Activated CD8-positive, alpha-beta memory T cell treated with anti-CD3 and anti-CD28 coated beads, Interleukin-2, amount 10 ng/mL, durations not matched to agents 7 days and 5 days (primary cell): ENCODE measurements around the gene ITPR1. TPM values are rescaled to one million over a fixed set of nuclear protein-coding genes. Genes with fewer than 3 reads are reported as not detected.

Experiments
- ATAC-seq: fragments of 150-1000 bp; cut with Tn5 transposase; one replicate; pipeline ENCODE4 v1.10.0; 2021; ENCODE audit warnings: moderate library complexity
- CTCF ChIA-PET: fragments of 350-600 bp; sonication (Branson Sonifier 250); formaldehyde crosslinking; loops from one replicate; lab custom pipeline; 2021; ENCODE audit warnings: antibody characterized with exemption; lab: Charles Lee
- DNase-seq: peaks from one replicate; pipeline ENCODE4 v3.0.0-alpha.2; 2020
- H3K27ac Mint-ChIP-seq: one replicate; pipeline ENCODE4 v1.8.0; 2021; ENCODE audit warnings: mild to moderate bottlenecking, mixed read lengths
- H3K27me3 Mint-ChIP-seq: one replicate; pipeline ENCODE4 v1.8.0; 2021; ENCODE audit warnings: mixed read lengths
- H3K36me3 Mint-ChIP-seq: one replicate; pipeline ENCODE4 v1.8.0; 2021; ENCODE audit warnings: mild to moderate bottlenecking, mixed read lengths
- H3K4me1 Mint-ChIP-seq: one replicate; pipeline ENCODE4 v1.8.0; 2021; ENCODE audit warnings: mixed read lengths
- H3K4me3 Mint-ChIP-seq: one replicate; pipeline ENCODE4 v1.8.0; 2021; ENCODE audit warnings: mild to moderate bottlenecking, moderate library complexity, mixed read lengths
- H3K9me3 Mint-ChIP-seq: one replicate; pipeline ENCODE4 v1.8.0; 2022; ENCODE audit warnings: low read depth, mixed read lengths
- total RNA-seq, 2 experiments: library from RNA; stranded (reverse); gene quantifications; one replicate each; pipeline ENCODE4 v1.2.3, GENCODE V29; 2021

ITPR1 gene
- total RNA-seq, 2 experiments from 2014 or later = 109 to 116 TPM

- Mint-ChIP-seq H3K36me3 (peaks cover 77% of the 10 kb centered on the region), H3K27ac (peak overlapping the region; percentile 99), H3K9me3 (peaks cover under 1% of the 10 kb centered on the region), H3K27me3 (no peaks in the 10 kb centered on the region), H3K4me1 (peaks cover 94% of the 10 kb centered on the region), H3K4me3 (no peak overlapping the region)
- ATAC-seq (no peak), DNase-seq (no peak)
- CTCF ChIA-PET = interaction anchor here (0.7 to 4.7 kb wide), 9 partner anchors 16 to 229 kb away, joined by 3 to 22 read pairs (median 6); partner anchors contain the start of gene BHLHE40
Measured at GRCh38 chr3:4828279-4829030, 335.3 kb downstream of the ITPR1 start.

GRCh38 chr3:4829031-4829394 is 335.9 kb downstream of the ITPR1 start:
- Mint-ChIP-seq H3K9me3 (no peaks in the 10 kb centered on the region), H3K4me1 (peaks cover 94% of the 10 kb centered on the region), H3K27ac (peak overlapping the region; percentile 99), H3K27me3 (no peaks in the 10 kb centered on the region), H3K4me3 (peak overlapping the region; percentile 63), H3K36me3 (peaks cover 76% of the 10 kb centered on the region)
- CTCF ChIA-PET = interaction anchor here (1.2 to 4.7 kb wide), 7 partner anchors 15 to 154 kb away, joined by 4 to 22 read pairs (median 6); partner anchors contain the start of gene BHLHE40
- peak; percentile 38 for ATAC-seq
- DNase-seq = no peak

- Mint-ChIP-seq H3K27me3 (no peaks in the 10 kb centered on the region), H3K4me1 (peaks cover 94% of the 10 kb centered on the region), H3K36me3 (peaks cover 68% of the 10 kb centered on the region), H3K9me3 (no peaks in the 10 kb centered on the region), H3K27ac (peak overlapping the region; percentile 99), H3K4me3 (peak overlapping the region; percentile 79)
- no peak for DNase-seq
- CTCF ChIA-PET = interaction anchor here (0.8 to 4.7 kb wide), 12 partner anchors 9 to 223 kb away, joined by 3 to 22 read pairs (median 4); no protein-coding TSS in a partner anchor
- ATAC-seq = no peak
Measured at GRCh38 chr3:4830586-4830914, 337.4 kb downstream of the ITPR1 start.

- Mint-ChIP-seq H3K36me3 (peaks cover 68% of the 10 kb centered on the region), H3K9me3 (no peaks in the 10 kb centered on the region), H3K4me3 (peak overlapping the region; percentile 79), H3K27ac (peak overlapping the region; percentile 99), H3K27me3 (no peaks in the 10 kb centered on the region), H3K4me1 (peaks cover 94% of the 10 kb centered on the region)
- peak; percentile 73 for DNase-seq
- CTCF ChIA-PET = interaction anchor here (0.7 to 4.7 kb wide), 12 partner anchors 10 to 206 kb away, joined by 3 to 22 read pairs (median 6); partner anchors contain the start of gene BHLHE40
- ATAC-seq = peak; percentile 13
Measured at GRCh38 chr3:4831580-4831950, 338.4 kb downstream of the ITPR1 start.

- CTCF ChIA-PET = interaction anchor here (0.6 to 3.5 kb wide), 10 partner anchors 11 to 151 kb away, joined by 3 to 36 read pairs (median 6); partner anchors contain the start of gene BHLHE40
- Mint-ChIP-seq H3K36me3 (peaks cover 66% of the 10 kb centered on the region), H3K27ac (peak overlapping the region; percentile 97), H3K27me3 (no peaks in the 10 kb centered on the region), H3K4me1 (peaks cover 91% of the 10 kb centered on the region), H3K4me3 (peak overlapping the region; percentile 71), H3K9me3 (no peaks in the 10 kb centered on the region)
- ATAC-seq = no peak
- no peak for DNase-seq
Measured at GRCh38 chr3:4833471-4833870, 340.3 kb downstream of the ITPR1 start.

GRCh38 chr3:4834403-4834866 is 341.3 kb downstream of the ITPR1 start:
- peak overlapping the region; percentile 71 for H3K4me3 Mint-ChIP-seq
- H3K27ac Mint-ChIP-seq = peak overlapping the region; percentile 97
- peaks cover 66% of the 10 kb centered on the region for H3K36me3 Mint-ChIP-seq
- ATAC-seq (peak; percentile 63), DNase-seq (peak; percentile 95)
- no peaks in the 10 kb centered on the region for H3K9me3 Mint-ChIP-seq
- H3K27me3 Mint-ChIP-seq = no peaks in the 10 kb centered on the region
- H3K4me1 Mint-ChIP-seq = peaks cover 89% of the 10 kb centered on the region
- CTCF ChIA-PET = interaction anchor here (0.7 to 3.5 kb wide), 12 partner anchors 10 to 192 kb away, joined by 3 to 36 read pairs (median 6); partner anchors contain the start of gene BHLHE40

- DNase-seq = no peak
- Mint-ChIP-seq H3K4me1 (peaks cover 92% of the 10 kb centered on the region), H3K9me3 (no peaks in the 10 kb centered on the region), H3K27ac (peak overlapping the region; percentile 97), H3K27me3 (no peaks in the 10 kb centered on the region), H3K4me3 (peak overlapping the region; percentile 71), H3K36me3 (peaks cover 63% of the 10 kb centered on the region)
- CTCF ChIA-PET = interaction anchor here (0.8 to 3.5 kb wide), 8 partner anchors 9 to 219 kb away, joined by 3 to 36 read pairs (median 7); partner anchors contain the start of gene BHLHE40
- no peak for ATAC-seq
Measured at GRCh38 chr3:4835616-4836043, 342.5 kb downstream of the ITPR1 start.

- no peak overlapping the region for H3K4me3 Mint-ChIP-seq
- CTCF ChIA-PET = interaction anchor here (0.9 to 1.8 kb wide), 5 partner anchors 8 to 140 kb away, joined by 3 to 8 read pairs (median 5); no protein-coding TSS in a partner anchor
- peaks cover 64% of the 10 kb centered on the region for H3K36me3 Mint-ChIP-seq
Measured at GRCh38 chr3:4836516-4836915, 343.4 kb downstream of the ITPR1 start.

GRCh38 chr3:4837374-4837930 is 344.3 kb downstream of the ITPR1 start:
- Mint-ChIP-seq H3K27me3 (no peaks in the 10 kb centered on the region), H3K4me1 (peaks cover 93% of the 10 kb centered on the region), H3K4me3 (no peak overlapping the region), H3K9me3 (no peaks in the 10 kb centered on the region), H3K27ac (peak overlapping the region; percentile 97), H3K36me3 (peaks cover 64% of the 10 kb centered on the region)
- ATAC-seq (no peak), DNase-seq (no peak)
- CTCF ChIA-PET = interaction anchor here (0.6 to 1.8 kb wide), 7 partner anchors 9 to 145 kb away, joined by 3 to 8 read pairs (median 3); no protein-coding TSS in a partner anchor

More at GRCh38 chr3:4836516-4836915, 343.4 kb downstream of the ITPR1 start:
- Mint-ChIP-seq H3K27me3 (no peaks in the 10 kb centered on the region), H3K9me3 (no peaks in the 10 kb centered on the region), H3K4me1 (peaks cover 92% of the 10 kb centered on the region), H3K27ac (peak overlapping the region; percentile 97)
- ATAC-seq = no peak
- DNase-seq = no peak

- CTCF ChIA-PET = interaction anchor here (1.0 to 1.2 kb wide), 5 partner anchors 10 to 138 kb away, joined by 3 to 6 read pairs (median 4); no protein-coding TSS in a partner anchor
- ATAC-seq (no peak), DNase-seq (no peak)
- peak overlapping the region; percentile 67 for H3K27ac Mint-ChIP-seq
- peaks cover 94% of the 10 kb centered on the region for H3K4me1 Mint-ChIP-seq
- no peaks in the 10 kb centered on the region for H3K27me3 Mint-ChIP-seq
- peaks cover 66% of the 10 kb centered on the region for H3K36me3 Mint-ChIP-seq
- no peak overlapping the region for H3K4me3 Mint-ChIP-seq
- no peaks in the 10 kb centered on the region for H3K9me3 Mint-ChIP-seq
Measured at GRCh38 chr3:4838621-4839022, 345.5 kb downstream of the ITPR1 start.

GRCh38 chr3:4839278-4839677 is 346.1 kb downstream of the ITPR1 start:
- H3K36me3 Mint-ChIP-seq = peaks cover 66% of the 10 kb centered on the region
- ATAC-seq (no peak), DNase-seq (no peak)
- H3K27me3 Mint-ChIP-seq = no peaks in the 10 kb centered on the region
- no peak overlapping the region for H3K4me3 Mint-ChIP-seq
- peaks cover 93% of the 10 kb centered on the region for H3K4me1 Mint-ChIP-seq
- CTCF ChIA-PET = interaction anchor here (1.0 to 1.2 kb wide), 3 partner anchors 9 to 17 kb away, joined by 3 to 6 read pairs (median 4); no protein-coding TSS in a partner anchor
- peak overlapping the region; percentile 58 for H3K27ac Mint-ChIP-seq
- H3K9me3 Mint-ChIP-seq = no peaks in the 10 kb centered on the region

- ATAC-seq (no peak), DNase-seq (no peak)
- CTCF ChIA-PET = interaction anchor here (1.2 to 2.9 kb wide), 9 partner anchors 9 to 217 kb away, joined by 3 to 17 read pairs (median 5); no protein-coding TSS in a partner anchor
- H3K27me3 Mint-ChIP-seq = no peaks in the 10 kb centered on the region
- H3K27ac Mint-ChIP-seq = peak overlapping the region; percentile 90
- H3K4me1 Mint-ChIP-seq = peaks cover 92% of the 10 kb centered on the region
- peak overlapping the region; percentile 13 for H3K4me3 Mint-ChIP-seq
- peaks cover 69% of the 10 kb centered on the region for H3K36me3 Mint-ChIP-seq
- no peaks in the 10 kb centered on the region for H3K9me3 Mint-ChIP-seq
Measured at GRCh38 chr3:4841225-4841624, 348.1 kb downstream of the ITPR1 start.
